MG63 (cell line): ENCODE measurements around the gene UNC5C. TPM values are rescaled to one million over a fixed set of nuclear protein-coding genes. Genes with fewer than 3 reads are reported as not detected.

Experiments
- DNase-seq: peaks from one replicate; pipeline ENCODE4 v3.0.0-alpha.2; 2020
- H3K27me3 ChIP-seq: fragments of 250-450 bp; sonication (Bioruptor Pico); 2 replicates; pipeline ENCODE4 v1.5.1; 2020; ENCODE audit warnings: mild to moderate bottlenecking, moderate library complexity
- H3K36me3 ChIP-seq: fragments of 250-450 bp; sonication (Bioruptor Pico); 2 replicates; pipeline ENCODE4 v1.5.1; 2020; ENCODE audit warnings: mild to moderate bottlenecking, moderate library complexity
- H3K4me3 ChIP-seq: fragments of 250-450 bp; sonication (Bioruptor Pico); 2 replicates; pipeline ENCODE4 v1.5.1; 2020; ENCODE audit warnings: mild to moderate bottlenecking, moderate library complexity
- H3K9me3 ChIP-seq: fragments of 250-450 bp; sonication (Bioruptor Pico); 2 replicates; pipeline ENCODE4 v1.5.1; 2020; ENCODE audit warnings: mild to moderate bottlenecking, moderate library complexity
- total RNA-seq: library from RNA; depleted of rRNA; stranded (reverse); fragments of >200 nt; shearing (Covaris generic); gene quantifications from 2 replicates; pipeline ENCODE4 v1.2.3, GENCODE V29; 2014; ENCODE audit warnings: low replicate concordance

UNC5C gene
- total RNA-seq, 1 experiment from 2014 or later, result not detected

GRCh38 chr4:95293014-95293413 lies 255.8 kb downstream of the UNC5C start:
- no peak overlapping the region for H3K4me3 ChIP-seq
- H3K27me3 ChIP-seq, result no peaks in the 10 kb centered on the region
- H3K9me3 ChIP-seq, result no peaks in the 10 kb centered on the region
- no peaks in the 10 kb centered on the region for H3K36me3 ChIP-seq
- no peak for DNase-seq

DNA sequence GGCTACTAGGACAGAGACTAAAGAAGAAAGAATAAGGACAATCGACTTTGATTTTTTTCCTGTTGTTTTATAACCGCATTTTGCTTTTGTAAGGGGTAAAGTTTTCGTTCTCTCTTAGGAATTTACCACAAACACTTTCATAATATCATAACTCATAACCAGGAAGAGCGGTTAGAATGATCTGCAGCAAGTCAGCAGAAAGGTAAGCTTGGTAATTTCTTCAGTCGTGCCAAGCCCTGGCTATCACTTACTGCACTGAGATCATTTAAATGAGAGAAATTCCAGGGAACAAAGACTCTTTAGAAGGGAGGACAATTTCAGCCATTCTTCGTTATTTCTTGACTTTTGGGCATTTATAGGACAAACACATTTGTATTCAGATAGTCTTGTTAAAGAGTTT lies 258.1 kb downstream of the UNC5C start:
- H3K9me3 ChIP-seq, result no peaks in the 10 kb centered on the region
- no peaks in the 10 kb centered on the region for H3K36me3 ChIP-seq
- H3K4me3 ChIP-seq, result no peak overlapping the region
- no peaks in the 10 kb centered on the region for H3K27me3 ChIP-seq
- DNase-seq, result no peak

DNA sequence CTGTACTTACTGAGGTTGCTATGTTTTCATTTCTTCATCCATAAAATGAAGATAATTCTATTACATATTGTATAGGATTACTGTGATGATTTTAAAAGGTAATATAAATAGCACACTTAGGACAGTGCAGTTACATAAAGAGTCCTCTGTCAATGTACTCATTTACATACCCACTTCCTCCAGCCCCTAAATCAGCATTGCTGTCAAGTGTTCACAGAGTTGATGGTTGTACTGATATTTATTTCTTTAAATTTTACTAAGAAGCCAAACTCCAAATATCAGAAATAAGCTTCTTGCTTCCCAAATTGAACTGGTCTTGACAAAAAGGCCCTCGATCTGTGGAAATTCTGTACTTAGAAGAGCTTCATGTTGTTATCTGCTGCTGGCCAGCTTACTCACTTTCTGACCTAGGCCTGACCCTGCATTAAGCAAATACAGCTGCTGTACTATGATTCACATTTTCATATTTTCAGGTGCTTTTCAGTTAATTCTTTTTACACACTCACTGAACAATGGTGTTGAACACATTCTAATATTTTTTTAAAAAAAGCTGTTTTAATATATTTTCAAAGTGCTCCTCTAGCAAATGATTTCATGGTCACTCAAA lies 259.6 kb downstream of the UNC5C start:
- no peak overlapping the region for H3K4me3 ChIP-seq
- no peaks in the 10 kb centered on the region for H3K9me3 ChIP-seq
- no peaks in the 10 kb centered on the region for H3K27me3 ChIP-seq
- no peaks in the 10 kb centered on the region for H3K36me3 ChIP-seq
- no peak for DNase-seq

- no peak for DNase-seq
- H3K36me3 ChIP-seq, result no peaks in the 10 kb centered on the region
- H3K27me3 ChIP-seq, result no peaks in the 10 kb centered on the region
- H3K4me3 ChIP-seq, result no peak overlapping the region
- no peaks in the 10 kb centered on the region for H3K9me3 ChIP-seq
These were observed 260.2 kb downstream of the UNC5C start for GRCh38 chr4:95288552-95288951.

DNA sequence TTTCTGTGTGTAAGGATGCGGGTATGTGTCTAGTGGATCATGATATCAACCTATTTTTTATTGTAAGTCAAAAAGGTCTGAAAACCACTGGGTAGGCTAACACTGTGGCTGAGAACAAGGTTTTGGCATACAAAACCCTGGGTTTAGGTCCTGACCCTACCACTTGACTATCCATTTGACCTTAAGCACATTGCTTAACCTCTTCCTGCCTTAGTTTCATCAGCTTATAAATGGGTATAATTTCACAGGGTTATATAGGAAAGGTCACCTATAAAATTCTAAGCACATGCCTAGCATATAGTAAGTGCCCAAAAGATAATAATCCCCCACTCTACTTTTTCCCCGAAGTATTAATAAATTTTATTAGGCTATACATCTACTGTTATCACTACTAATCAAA lies 263.0 kb downstream of the UNC5C start:
- no peaks in the 10 kb centered on the region for H3K27me3 ChIP-seq
- no peak overlapping the region for H3K4me3 ChIP-seq
- H3K36me3 ChIP-seq, result no peaks in the 10 kb centered on the region
- no peaks in the 10 kb centered on the region for H3K9me3 ChIP-seq
- DNase-seq, result no peak

DNA sequence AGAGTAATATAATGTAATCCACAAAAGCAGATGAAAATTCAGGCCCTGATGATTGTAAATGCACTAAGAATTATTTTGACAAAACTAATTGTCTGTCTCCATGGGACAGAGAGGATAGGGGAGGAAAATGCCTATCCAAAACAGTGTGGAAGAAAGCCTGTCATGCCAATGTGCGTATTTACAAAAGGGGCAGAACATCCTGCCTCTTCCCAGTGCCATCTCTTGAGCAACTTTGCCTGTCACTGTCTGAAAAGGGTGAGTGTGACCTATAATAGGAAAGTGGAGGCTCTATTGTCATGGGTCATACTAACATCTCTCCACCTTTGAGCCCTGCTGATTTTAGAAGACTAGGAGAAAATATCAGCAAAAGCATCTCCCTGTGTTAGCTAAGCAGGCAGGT lies 264.1 kb downstream of the UNC5C start:
- H3K4me3 ChIP-seq, result no peak overlapping the region
- H3K9me3 ChIP-seq, result no peaks in the 10 kb centered on the region
- H3K36me3 ChIP-seq, result no peaks in the 10 kb centered on the region
- H3K27me3 ChIP-seq, result no peaks in the 10 kb centered on the region
- DNase-seq, result no peak

GRCh38 chr4:95283320-95283719 lies 265.5 kb downstream of the UNC5C start:
- no peak for DNase-seq
- Histone ChIP-seq H3K27me3 (no peaks in the 10 kb centered on the region), H3K4me3 (no peak overlapping the region), H3K36me3 (no peaks in the 10 kb centered on the region), H3K9me3 (no peaks in the 10 kb centered on the region)

- Histone ChIP-seq H3K36me3 (no peaks in the 10 kb centered on the region), H3K27me3 (no peaks in the 10 kb centered on the region), H3K9me3 (no peaks in the 10 kb centered on the region), H3K4me3 (no peak overlapping the region)
- no peak for DNase-seq
These were observed 276.0 kb downstream of the UNC5C start for GRCh38 chr4:95272797-95273196.

- Histone ChIP-seq H3K4me3 (no peak overlapping the region), H3K27me3 (no peaks in the 10 kb centered on the region), H3K36me3 (no peaks in the 10 kb centered on the region), H3K9me3 (no peaks in the 10 kb centered on the region)
- no peak for DNase-seq
These were observed 276.7 kb downstream of the UNC5C start for GRCh38 chr4:95272036-95272435.

DNA sequence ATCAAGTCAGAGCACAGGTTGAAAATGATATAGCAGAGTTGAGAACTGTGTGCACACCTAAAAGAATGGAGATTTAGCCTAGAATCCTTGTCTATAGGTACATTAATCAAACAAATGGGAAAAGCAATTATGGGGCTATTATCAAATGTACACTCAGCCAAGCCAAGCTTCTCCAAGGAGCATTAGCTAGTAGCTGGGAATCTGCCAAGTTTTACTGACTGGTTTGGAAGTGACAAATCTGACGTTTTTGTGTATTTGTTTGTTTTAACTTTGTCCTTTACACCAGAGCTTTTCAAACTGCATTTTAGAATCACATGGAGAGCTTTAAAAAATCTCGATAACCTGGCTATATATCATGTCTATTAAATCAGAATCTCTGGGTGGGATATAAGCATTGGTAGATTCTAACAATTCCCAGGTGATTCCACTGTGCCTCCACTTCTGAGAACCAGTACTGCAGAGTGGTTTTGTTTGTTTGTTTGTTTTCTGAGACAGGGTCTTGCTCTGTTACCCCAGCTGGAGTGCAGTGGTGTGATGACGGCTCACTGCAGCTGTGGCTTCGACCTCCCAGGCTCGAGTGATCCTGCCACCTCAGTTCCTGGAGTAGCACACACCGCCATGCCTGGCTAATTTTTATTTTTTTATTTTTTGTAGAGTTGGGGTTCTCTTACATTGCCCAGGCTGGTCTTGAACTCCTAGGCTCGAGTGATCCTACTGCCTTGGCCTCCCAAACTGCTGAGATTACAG lies 279.8 kb downstream of the UNC5C start:
- Histone ChIP-seq H3K4me3 (no peak overlapping the region), H3K36me3 (no peaks in the 10 kb centered on the region), H3K27me3 (no peaks in the 10 kb centered on the region), H3K9me3 (no peaks in the 10 kb centered on the region)
- DNase-seq, result no peak

- no peak for DNase-seq
- Histone ChIP-seq H3K36me3 (no peaks in the 10 kb centered on the region), H3K27me3 (no peaks in the 10 kb centered on the region), H3K9me3 (no peaks in the 10 kb centered on the region), H3K4me3 (no peak overlapping the region)
These were observed 281.7 kb downstream of the UNC5C start for GRCh38 chr4:95267081-95267480.

GRCh38 chr4:95265814-95266740 lies 282.7 kb downstream of the UNC5C start:
- no peaks in the 10 kb centered on the region for H3K27me3 ChIP-seq
- H3K4me3 ChIP-seq, result no peak overlapping the region
- no peak for DNase-seq
- no peaks in the 10 kb centered on the region for H3K36me3 ChIP-seq
- H3K9me3 ChIP-seq, result no peaks in the 10 kb centered on the region

DNA sequence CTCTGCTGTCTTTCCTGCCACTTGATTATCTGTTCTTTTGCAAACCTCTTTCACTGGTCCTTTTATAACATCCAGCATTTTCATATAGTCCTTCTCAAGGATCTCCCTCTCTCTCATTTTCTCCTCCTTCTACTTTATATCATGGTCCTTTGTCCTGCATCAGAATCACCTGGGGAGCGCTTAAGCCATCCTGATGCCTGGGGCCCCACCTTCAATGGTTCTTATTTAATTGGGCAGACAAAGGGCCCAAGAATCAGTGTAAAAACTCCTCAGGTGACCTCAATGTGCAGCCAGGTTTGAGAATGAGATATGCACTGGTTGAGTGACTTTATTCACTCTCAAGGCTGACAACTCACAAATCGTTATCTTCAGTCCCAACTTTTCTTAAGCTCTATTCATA lies 283.9 kb downstream of the UNC5C start:
- no peaks in the 10 kb centered on the region for H3K36me3 ChIP-seq
- no peaks in the 10 kb centered on the region for H3K9me3 ChIP-seq
- DNase-seq, result no peak
- no peak overlapping the region for H3K4me3 ChIP-seq
- no peaks in the 10 kb centered on the region for H3K27me3 ChIP-seq

DNA sequence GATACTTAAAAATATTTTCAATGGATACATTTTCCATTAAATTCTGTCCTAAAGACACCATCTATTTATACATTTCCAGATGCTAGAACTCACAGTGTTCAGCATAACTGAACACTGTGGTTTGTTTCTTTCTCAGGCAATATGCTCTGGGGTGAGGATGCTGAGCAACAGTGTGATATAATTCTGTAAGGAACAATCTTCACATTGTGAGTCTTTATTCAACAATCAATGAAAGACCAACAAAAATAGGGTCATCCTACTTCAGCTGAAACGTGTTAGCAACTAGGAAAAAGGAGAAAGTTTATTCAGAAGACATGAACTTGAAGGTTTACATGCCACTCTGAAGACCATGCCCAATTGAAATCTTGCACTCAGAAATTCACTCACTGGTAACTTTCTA lies 284.8 kb downstream of the UNC5C start:
- H3K27me3 ChIP-seq, result no peaks in the 10 kb centered on the region
- H3K9me3 ChIP-seq, result no peaks in the 10 kb centered on the region
- no peak overlapping the region for H3K4me3 ChIP-seq
- DNase-seq, result no peak
- no peaks in the 10 kb centered on the region for H3K36me3 ChIP-seq

DNA sequence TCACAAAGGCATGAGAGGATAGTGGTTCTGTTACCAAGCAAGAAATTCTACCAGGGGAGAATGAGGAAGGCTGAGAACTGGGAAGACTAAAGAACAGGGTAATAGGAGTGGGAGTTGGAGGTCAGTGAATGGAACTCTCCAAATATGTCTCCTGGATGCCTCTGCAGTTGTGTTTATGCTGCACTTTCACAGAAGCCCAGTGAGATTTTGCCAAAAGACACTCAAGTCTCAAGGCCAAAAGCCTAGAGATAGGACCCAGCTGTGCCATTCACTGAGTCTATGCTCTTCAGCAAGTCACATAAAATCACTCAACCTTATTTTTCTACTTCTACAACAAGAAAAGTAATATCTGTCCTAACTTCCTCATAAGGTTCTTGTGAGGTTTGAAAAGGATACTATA lies 285.4 kb downstream of the UNC5C start:
- Histone ChIP-seq H3K9me3 (no peaks in the 10 kb centered on the region), H3K4me3 (no peak overlapping the region), H3K36me3 (no peaks in the 10 kb centered on the region), H3K27me3 (no peaks in the 10 kb centered on the region)
- no peak for DNase-seq

DNA sequence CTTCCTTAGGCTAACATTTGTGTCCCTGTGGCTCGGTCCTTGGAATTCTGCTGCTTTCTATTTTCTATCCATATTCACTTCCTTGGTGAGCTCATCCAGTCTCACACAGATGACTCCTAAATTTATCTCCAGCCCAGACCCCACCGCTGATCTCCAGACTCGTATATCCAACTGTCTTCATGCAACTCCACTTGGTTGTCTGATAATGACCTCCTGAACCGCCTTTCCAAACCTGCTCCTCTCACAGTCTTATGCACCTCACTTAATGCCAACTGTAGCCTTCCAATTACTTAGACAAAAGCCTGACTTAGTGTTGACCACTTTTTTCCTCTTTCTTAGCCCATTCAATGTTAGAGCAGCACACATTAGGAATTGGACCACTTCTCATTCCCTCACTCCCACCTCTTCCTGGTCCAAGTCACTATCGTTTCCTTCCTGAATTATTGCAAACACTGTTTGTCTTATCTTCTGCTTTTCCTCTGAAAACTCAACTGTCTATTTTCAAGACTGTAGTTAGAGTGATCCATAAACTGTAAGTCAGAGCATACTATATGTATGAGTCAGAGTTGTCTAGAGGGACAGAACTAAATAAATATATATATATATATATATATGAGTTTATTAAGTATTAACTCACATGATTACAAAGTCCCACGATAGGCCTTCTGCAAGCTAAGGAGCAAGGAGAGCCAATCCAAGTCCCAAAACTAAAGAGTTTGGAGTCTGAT lies 292.5 kb downstream of the UNC5C start:
- Histone ChIP-seq H3K4me3 (no peak overlapping the region), H3K9me3 (no peaks in the 10 kb centered on the region), H3K36me3 (no peaks in the 10 kb centered on the region), H3K27me3 (no peaks in the 10 kb centered on the region)
- no peak for DNase-seq
